Measurements from ENCODE around the gene NFE2L2. TPM values are rescaled to one million over a fixed set of nuclear protein-coding genes. Genes with fewer than 3 reads are reported as not detected.

NFE2L2 gene
- total and polyA plus RNA-seq, 9 of the 15 experiments (the other 6 are each of a cell fraction or from before 2014, with no cell fraction given), result 29.3 to 120 (median 59.3) TPM

DNA sequence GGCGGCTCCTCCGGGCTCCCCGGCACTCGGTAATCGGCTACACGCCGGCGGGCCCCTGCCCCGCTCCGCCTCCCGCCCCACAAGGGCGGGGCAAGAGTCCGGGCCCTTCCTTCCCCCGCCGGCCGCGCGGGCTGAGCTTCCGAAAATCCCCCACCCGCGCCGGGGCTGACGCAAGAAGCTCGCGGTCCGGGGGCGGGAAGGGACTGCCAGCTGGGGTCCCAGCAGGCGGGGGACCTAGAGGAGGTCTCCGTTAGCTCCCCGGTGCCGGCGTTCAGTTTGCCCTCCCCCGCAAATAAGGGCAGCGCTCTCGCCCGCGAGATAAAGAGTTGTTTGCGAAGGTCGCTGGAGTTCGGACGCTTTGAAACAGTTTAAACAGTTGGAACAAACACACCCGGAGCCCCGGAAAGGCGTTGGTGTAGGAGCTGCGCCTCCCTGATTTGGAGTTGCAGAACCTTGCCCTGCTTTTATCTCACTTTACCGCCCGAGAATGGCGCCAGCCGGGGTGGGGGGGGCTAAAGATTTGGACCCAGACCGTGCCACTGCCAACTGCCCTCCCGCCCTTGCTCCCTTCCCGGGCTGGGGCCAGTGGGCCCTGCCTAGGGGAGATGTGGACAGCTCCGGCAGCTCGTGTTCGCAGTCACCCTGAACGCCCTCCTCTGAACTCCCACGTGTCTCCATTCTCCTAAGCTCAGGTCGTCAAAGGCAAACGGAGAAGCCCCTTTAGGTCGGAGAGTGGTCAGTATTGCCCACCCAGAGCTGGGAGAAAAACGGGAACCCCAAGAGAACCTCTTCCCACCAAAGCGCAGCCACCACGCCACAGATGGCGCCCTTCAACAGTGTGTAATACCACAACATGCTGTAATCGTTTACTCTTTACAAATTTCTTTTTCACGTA lies at the start of gene NFE2L2 (continued):
- TF ChIP-seq, protein P1, sequence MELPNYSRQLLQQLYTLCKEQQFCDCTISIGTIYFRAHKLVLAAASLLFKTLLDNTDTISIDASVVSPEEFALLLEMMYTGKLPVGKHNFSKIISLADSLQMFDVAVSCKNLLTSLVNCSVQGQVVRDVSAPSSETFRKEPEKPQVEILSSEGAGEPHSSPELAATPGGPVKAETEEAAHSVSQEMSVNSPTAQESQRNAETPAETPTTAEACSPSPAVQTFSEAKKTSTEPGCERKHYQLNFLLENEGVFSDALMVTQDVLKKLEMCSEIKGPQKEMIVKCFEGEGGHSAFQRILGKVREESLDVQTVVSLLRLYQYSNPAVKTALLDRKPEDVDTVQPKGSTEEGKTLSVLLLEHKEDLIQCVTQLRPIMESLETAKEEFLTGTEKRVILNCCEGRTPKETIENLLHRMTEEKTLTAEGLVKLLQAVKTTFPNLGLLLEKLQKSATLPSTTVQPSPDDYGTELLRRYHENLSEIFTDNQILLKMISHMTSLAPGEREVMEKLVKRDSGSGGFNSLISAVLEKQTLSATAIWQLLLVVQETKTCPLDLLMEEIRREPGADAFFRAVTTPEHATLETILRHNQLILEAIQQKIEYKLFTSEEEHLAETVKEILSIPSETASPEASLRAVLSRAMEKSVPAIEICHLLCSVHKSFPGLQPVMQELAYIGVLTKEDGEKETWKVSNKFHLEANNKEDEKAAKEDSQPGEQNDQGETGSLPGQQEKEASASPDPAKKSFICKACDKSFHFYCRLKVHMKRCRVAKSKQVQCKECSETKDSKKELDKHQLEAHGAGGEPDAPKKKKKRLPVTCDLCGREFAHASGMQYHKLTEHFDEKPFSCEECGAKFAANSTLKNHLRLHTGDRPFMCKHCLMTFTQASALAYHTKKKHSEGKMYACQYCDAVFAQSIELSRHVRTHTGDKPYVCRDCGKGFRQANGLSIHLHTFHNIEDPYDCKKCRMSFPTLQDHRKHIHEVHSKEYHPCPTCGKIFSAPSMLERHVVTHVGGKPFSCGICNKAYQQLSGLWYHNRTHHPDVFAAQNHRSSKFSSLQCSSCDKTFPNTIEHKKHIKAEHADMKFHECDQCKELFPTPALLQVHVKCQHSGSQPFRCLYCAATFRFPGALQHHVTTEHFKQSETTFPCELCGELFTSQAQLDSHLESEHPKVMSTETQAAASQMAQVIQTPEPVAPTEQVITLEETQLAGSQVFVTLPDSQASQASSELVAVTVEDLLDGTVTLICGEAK (IDR thresholded peaks at IDR 0.05), result no peak; the same call in 1 of the 2 replicates
- TF ChIP-seq, protein P1 (CRISPR knock-in tag; IDR thresholded peaks at IDR 0.05), result peak; percentile 20; the same call in 1 of the 2 replicates
- TF ChIP-seq, protein P2, sequence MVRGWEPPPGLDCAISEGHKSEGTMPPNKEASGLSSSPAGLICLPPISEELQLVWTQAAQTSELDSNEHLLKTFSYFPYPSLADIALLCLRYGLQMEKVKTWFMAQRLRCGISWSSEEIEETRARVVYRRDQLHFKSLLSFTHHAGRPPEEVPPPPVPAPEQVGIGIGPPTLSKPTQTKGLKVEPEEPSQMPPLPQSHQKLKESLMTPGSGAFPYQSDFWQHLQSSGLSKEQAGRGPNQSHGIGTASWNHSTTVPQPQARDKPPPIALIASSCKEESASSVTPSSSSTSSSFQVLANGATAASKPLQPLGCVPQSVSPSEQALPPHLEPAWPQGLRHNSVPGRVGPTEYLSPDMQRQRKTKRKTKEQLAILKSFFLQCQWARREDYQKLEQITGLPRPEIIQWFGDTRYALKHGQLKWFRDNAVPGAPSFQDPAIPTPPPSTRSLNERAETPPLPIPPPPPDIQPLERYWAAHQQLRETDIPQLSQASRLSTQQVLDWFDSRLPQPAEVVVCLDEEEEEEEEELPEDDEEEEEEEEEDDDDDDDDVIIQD (CRISPR knock-in tag; IDR thresholded peaks at IDR 0.05), result no peak
- TF ChIP-seq NFE2 (IDR thresholded peaks at IDR 0.05; ENCODE audit: low read depth), result peak; percentile 7; the same call in 1 of the 2 replicates
- TF ChIP-seq, protein P3, sequence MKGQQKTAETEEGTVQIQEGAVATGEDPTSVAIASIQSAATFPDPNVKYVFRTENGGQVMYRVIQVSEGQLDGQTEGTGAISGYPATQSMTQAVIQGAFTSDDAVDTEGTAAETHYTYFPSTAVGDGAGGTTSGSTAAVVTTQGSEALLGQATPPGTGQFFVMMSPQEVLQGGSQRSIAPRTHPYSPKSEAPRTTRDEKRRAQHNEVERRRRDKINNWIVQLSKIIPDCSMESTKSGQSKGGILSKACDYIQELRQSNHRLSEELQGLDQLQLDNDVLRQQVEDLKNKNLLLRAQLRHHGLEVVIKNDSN (CRISPR knock-in tag; IDR thresholded peaks at IDR 0.05), result peak; percentile 64
- peak; percentile 91 for TF ChIP-seq HDAC8 (tag; IDR thresholded peaks at IDR 0.05)
- TF ChIP-seq OTX1 (CRISPR knock-in tag; IDR thresholded peaks at IDR 0.05), result no peak; the same call in 1 of the 2 replicates
- TF ChIP-seq NEUROD1 (IDR thresholded peaks at IDR 0.05; ENCODE audit: borderline replicate concordance, low read depth, low read length, partially characterized antibody), result peak; percentile 84
- TF ChIP-seq, protein P4, sequence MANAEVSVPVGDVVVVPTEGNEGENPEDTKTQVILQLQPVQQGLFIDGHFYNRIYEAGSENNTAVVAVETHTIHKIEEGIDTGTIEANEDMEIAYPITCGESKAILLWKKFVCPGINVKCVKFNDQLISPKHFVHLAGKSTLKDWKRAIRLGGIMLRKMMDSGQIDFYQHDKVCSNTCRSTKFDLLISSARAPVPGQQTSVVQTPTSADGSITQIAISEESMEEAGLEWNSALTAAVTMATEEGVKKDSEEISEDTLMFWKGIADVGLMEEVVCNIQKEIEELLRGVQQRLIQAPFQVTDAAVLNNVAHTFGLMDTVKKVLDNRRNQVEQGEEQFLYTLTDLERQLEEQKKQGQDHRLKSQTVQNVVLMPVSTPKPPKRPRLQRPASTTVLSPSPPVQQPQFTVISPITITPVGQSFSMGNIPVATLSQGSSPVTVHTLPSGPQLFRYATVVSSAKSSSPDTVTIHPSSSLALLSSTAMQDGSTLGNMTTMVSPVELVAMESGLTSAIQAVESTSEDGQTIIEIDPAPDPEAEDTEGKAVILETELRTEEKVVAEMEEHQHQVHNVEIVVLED (CRISPR knock-in tag; IDR thresholded peaks at IDR 0.05), result peak; percentile 86
- no peak for TF ChIP-seq THRAP3 (IDR thresholded peaks at IDR 0.05; ENCODE audit: borderline replicate concordance)

All from K562 (cell line).